GM18867 (cell line): ENCODE results near the gene BIN1.

ENCODE experiments used
- ATAC-seq: cut with Tn5 transposase; IDR thresholded peaks from one replicate; pipeline ENCODE4 v1.9.1; 2021; ENCODE audit warnings: mild to moderate bottlenecking, moderate library complexity; ENCODE audit not compliant: unreplicated experiment

BIN1 gene

GRCh38 chr2:127105656-127106456, 1.1 kb downstream of the BIN1 start:
- no peak for ATAC-seq

GRCh38 chr2:127104881-127105655, 1.9 kb downstream of the BIN1 start:
- ATAC-seq, result no peak

DNA sequence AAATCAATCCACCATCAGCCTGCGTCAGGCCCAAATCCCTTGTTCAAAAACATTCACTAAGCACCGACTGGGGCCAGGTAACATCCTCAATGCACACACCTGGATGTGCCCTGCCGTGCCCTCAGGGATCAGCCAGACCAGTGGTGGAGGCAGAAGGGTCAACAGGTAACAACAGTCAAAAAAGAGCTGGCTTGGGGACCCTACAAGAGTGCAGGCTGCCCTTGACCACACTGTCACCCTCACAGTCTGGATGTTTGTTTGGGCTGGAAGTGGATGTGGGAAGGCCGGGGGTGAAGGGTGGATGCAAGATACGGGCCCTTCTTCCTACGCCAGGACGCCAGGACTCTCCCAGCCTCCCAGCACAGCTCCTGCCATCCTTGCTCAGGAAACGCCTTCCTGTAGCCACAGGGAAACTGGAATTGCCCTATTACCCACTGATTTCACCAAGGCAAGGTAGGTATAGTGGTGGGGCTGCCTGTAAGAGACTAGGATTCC, 2.7 kb downstream of the BIN1 start:
- ATAC-seq, result no peak

GRCh38 chr2:127103243-127104165, 3.5 kb downstream of the BIN1 start:
- no peak for ATAC-seq

GRCh38 chr2:127102521-127103242, 4.3 kb downstream of the BIN1 start:
- ATAC-seq, result no peak

DNA sequence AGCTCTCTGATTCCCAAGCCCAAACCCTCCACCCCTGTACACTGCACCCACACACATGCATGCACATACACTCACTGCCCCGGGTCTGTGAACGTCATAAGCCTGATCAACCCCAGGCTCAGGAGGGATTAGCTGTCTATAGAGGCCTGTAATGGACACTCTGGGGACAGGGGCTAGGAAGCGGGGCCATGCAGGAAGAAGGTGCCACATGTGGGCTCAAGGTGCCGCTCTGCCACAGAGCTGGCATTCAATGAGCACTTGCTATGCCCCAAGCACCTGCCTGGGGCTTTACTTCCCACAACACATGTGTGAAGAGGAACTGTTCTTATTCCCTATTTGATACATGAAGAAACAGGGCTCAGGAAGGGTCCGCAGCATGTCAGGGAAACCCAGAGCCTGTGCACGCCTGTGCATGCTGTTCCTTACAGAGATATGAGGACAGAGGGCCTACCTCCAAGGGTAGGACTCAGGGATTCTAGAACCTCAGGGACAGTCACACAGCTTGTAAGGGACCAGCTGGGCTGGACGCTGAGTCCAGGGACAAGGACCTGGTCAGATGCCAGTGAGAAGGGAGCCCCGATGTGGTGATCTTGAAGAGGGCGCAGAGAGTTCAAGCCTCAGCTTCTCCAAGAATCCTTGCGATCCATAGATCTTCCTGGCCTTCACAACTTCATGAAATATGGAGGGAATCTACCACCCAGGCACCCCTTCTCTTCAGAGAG, 5.0 kb downstream of the BIN1 start:
- ATAC-seq, result no peak

- ATAC-seq, result no peak
These were observed 5.8 kb downstream of the BIN1 start for GRCh38 chr2:127101048-127101611.

GRCh38 chr2:127100251-127101047, 6.5 kb downstream of the BIN1 start:
- ATAC-seq, result no peak

DNA sequence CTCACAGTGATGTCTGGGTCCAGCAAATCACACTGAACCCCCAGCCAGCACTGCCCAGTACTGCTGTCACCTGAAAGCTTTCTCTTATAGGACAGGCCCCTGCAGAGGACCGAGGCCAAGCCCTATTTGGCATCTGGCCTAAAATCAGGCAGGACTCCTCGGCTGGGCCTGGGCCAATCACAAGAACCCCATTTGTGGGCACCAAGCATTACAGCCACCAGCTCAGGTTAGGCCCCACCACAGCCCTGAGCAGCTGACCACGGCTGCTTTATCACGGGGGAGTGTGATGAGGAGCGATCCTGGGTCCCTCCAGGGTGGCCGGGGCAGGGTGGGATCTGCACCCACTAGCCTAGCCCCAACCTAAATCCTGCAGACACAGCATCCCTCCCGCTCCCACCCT, 8.2 kb downstream of the BIN1 start:
- ATAC-seq, result no peak

- no peak for ATAC-seq
These were observed 8.9 kb downstream of the BIN1 start for GRCh38 chr2:127097841-127098651.

DNA sequence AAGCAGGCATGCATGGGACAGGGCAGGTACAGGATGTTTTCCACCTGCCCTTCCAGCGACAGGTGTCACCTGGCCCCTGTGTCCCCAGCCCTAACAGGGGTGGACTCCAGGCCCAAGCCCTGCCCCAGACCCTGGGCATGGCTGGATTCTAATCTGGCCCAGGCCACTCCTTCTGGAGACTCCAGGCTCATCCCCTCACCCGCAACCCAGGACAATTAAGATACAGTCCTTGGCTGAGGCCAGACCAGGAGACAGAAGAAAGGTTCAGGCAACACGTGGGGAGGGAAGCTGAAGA, 9.5 kb downstream of the BIN1 start:
- no peak for ATAC-seq

DNA sequence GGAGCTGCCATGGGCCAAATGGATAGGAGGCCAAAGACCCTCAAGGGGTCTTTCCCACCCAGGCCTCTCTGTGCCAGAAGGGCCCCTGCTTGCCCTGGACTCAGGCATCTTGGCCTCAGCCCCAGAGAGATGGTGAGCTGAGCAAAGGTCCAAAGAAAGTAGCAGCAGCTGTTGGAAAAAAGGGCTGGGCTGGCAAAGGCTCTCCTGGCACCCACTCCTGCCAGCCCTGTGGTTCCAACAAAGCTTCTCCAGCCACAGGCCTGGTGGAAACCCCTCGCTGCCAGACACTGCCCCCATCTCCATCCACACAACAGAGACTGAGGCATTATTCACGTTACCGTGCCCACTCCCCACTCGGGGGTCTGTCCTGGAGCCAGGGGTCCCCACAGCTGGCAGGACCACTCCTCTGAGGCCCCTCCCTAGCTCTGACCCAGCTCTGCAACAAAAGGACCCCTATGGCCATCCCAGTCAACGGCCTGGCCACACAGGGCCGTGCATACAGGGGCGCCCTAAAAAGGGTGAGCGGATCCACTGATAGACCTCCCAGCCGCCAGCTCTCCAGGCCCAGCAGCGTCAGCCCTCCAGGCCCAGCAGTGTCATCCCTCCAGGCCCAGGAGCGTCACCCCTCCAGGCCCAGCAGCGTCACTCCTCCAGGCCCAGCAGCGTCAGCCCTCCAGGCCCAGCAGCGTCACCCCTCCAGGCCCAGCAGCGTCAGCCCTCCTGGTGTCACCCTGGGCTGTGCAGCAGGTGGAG, 10.1 kb downstream of the BIN1 start:
- no peak for ATAC-seq

GRCh38 chr2:127096280-127096679, 10.7 kb downstream of the BIN1 start:
- no peak for ATAC-seq

DNA sequence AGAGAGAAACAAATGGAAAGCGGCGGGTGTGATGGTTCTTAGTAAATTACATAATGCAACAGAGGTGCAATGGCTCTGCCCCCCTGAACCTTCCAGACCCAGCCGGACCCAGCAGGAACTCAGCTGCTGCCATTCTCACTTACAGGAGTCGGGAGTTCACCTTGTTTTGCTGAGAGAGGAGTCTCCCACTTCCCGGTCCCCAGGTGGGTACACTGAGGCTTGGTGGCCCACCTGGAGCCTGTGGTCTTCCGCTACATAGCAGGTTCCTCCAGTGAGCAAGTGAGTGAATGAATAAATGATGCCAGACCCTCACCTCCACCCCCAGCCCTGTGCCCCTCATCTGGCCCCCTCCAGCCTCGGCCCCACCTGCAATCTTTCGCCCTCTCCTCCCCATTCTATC, 11.2 kb downstream of the BIN1 start:
- ATAC-seq, result no peak

DNA sequence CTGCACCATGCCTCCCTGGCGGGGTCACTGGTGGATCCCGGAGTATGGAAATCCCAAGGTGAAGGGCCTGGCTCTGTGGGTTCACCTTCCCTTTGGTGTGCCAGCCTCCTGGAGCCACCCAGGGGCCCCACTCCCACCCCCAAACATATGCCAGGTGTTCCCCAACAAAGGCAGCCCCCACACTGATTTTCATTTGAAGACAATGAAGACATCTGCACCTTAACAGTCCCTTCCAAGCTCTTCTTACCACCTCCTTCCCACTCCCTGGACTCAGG, 11.7 kb downstream of the BIN1 start:
- ATAC-seq, result no peak

- no peak for ATAC-seq
These were observed 12.2 kb downstream of the BIN1 start for GRCh38 chr2:127094509-127095366.
